ENCODE data around the gene RAB40A.

RAB40A gene, protein sequence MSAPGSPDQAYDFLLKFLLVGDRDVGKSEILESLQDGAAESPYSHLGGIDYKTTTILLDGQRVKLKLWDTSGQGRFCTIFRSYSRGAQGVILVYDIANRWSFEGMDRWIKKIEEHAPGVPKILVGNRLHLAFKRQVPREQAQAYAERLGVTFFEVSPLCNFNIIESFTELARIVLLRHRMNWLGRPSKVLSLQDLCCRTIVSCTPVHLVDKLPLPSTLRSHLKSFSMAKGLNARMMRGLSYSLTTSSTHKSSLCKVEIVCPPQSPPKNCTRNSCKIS

DNA sequence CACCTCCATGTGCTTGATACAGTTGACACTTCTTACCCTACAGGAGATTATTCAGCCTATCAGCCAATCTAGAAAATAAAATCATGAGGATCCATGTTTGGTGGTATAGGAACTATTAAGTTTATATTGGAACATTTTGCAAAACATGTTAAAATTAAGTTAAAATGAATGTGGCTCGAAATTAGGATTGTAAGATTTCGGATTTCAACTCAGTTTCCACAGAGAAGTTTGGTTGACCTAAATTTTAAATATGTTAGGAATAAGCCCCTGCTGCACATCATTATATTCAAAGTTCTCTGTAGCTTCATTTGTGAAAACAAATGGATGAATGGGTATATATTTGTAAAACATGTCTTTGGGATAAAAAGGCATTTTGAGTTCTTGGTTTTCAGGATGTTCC, at the start of gene RAB40A:
Gene RAB40A, minus strand, starts transcription at position 101 of the 400 bp plus-strand sequence. CDS start 18,733 bp downstream, outside the sequence.
- no peak for DNase-seq

DNA sequence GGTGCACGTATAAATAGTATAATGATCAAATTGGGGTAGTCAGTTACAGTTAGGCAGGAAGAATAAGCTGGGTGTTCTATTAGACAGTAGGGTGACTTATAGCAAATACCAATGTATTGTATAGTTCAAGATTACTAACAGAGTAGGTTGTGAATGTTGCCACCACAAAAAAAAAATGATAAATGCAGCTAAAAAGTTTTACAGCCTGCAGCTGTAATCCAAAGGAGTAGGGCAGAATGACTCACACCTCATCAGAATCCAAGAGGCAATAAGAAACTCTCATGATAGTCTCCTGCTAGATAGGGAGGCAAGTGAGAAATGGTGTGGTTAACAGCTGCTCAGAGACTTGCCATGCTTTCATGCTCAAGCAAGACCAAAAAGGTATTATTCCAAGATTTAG, 46.5 kb upstream of the RAB40A start:
- DNase-seq, result no peak

DNA sequence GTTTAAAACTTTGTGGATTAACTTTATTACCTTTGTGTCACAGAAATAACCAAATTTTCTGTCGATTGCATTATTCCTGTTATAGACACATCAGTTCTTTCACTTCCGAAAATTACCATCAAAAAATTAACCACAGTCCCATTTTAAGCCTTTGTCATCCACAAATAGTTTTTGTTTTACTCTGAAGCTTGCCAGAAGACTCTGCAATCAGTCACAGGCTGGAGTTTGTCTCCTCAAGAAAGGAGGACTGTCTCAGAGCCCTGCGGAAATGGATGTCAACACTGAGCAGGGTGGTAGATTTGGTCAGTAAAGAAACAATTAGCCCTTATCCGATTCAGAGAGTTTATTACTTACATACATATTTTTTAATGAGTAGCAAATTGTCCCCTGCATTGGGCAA, 45.9 kb upstream of the RAB40A start:
- no peak for DNase-seq

DNA sequence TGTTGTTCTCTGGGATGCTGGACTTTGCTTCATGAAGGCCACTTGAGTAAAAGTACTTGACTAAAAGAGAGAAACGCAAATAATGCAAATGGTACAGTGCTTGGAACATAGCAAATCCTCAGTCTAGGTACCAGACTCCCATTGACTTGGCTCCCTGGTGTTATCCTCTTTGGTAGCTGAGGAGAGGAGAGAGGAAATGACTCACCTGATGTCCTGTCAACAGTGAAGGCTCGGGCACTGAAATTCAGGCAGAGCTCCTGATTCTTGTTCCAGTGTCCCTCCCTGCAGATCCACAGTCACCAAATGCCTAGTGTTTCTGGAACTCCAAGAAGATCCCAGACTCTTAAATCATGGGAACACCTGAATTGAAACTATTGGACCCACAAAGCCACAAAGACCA, 43.5 kb upstream of the RAB40A start:
- DNase-seq, result no peak

DNA sequence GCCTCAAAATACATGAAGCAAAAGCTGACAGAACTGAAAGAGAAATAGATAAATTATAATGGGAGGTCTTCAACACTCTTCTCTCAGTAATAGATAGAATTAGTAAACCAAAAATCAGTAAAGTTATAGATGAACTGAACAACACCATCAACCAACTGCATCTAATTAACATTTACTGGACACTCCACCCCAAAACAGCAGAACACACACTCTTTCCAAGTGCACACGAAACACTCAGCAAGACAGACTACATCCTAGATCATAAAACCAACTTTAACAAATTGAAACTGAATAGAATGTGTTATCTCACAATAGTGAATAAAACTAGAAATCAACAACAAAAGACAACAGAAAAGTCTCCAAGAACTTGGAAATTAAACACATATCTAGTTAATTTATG, 41.0 kb upstream of the RAB40A start:
- no peak for DNase-seq

DNA sequence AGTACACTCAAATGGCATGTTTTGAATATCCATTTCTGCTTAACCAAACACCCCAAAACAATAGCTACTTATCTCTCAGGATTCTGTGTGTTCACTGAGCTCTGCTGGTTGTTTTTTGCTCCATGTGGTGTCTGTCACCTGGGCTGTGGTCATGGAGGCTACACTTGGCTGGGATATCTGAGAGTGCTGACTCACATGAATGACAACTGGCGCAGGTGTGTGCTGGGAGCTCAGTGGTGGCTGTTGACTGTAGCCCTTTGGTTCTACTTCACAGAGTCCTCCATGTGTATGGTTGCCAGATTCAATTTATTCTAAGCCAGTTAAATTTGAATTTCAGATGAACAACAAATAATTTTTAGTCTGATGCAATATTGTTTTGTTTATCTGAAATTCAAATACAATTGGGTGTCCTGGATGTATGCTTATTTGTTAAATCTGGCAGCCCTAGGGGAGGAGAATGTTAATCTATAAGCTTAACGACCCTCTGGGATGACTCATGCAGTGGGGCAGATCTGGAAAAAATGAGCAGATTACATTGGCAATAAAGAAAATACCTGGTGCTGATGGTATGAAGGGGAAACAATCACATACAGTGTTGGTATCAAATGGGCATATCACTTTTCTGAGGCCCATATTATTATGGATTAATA, 37.8 kb upstream of the RAB40A start:
- DNase-seq, result no peak

DNA sequence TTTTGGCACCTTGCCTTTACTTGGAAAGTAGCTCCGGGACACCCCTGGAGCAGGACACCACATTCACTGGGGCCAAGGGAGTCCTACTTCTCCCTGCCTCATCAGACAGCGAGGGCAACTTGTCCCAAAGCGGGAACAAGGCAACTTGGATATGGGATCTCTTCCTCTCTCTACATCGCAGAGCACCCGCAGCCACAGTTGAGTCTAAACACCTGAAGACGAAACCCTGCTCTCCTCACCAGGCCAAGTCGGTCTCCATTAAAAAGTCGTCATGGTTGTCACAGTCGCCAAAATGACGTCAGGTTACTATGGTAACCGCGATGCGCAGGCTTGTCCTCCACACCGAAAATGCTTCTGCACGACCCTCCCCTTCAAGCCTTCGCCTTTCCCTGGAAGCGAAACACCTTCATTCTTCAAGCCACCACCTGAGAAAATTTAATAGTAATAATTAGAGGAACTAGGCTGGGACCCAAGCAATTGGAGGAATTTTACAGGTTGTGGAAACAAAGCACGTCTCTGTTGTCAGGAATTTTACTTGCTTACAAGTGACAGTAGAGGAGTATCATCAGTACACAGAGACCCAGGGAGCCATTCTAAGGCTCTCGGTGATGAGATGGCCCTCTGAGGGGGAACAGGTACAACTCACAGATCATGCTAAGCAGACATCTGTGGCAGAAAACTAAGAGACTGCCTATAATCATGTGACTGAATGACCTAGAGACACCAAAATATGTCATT, 35.6 kb upstream of the RAB40A start:
- peak; percentile 16 to 45 for DNase-seq

DNA sequence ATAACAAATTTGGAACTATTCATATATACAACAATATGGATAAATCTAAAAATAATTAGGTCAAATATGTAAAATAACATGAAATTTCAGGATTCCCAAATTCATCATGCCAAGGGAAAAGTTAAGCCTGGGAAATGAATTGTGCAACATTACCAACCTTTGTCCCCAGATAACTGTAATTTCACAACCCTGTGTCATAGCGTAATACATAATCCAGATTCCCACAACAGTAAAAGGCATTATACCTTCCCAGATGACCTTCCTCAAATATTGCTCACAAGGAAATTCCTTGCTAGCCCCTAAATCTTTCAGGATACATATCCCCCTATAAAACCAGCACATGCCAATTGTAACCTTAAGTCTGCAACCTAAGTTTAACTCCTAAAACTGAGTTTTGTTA, 32.9 kb upstream of the RAB40A start:
- DNase-seq, result no peak

DNA sequence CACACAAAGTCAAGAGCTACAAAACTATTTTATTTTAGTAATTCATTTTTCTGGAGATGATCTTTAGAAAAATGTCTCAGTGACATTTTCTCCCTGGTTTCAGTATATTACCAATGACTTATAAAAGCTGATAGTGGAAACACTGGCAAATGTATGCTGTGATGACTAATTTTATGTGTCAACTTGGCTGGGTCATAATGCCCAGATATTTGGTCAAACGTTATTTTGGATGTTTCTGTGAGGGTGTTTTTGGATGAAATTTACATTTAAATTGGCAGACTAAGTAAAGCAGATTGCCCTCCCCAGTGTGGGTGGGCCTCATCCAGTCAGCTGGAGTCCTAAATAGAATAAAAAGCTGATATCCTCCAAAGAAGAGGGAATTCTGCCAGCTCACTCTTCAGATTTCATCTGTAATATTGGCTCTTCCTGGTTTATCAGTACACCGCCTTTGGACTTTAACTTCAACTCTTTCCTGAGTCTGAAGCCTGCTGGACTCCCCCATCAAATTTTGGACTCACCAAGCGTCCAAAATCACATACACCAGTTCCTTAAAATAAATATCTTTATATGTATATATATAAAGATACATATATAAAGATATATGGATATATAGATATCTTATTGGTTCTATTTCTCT, 31.2 kb upstream of the RAB40A start:
- no peak for DNase-seq

DNA sequence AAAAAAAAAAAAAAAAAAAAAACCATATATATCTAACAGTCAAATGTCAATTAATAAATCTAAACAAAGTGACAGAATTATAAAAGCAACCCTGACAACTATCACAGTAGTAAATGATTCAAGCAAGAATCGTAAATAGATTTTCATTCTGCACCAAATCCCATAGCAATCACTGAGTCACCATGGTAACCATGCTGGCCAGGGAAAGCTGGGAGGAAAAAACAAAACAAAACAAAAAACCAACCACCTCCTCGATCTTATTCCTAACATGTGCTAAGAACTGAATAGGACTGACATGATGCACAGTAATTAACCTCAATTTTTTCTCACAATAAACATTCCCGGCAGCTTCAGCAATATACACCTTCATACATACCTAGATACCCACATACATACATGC, 30.6 kb upstream of the RAB40A start:
- DNase-seq, result no peak

DNA sequence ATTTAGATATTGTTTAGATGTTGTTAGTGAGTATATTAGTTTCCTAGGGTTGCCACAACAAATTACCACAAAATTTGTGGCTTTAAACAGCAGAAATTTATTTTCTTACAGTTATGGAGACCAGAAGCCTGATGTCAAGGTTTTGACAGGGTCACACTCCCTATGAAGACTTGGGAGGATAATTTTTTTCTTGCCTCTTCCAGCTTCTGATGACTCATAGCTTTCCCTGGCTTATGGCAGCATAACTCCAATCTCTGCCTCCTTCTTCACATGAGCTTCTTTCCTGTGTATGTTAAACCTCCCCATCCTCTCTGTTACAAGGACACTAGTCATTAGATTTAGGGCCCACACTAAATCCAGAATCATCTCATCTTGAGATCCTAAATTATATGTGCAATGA, 20.9 kb upstream of the RAB40A start:
- no peak for DNase-seq

DNA sequence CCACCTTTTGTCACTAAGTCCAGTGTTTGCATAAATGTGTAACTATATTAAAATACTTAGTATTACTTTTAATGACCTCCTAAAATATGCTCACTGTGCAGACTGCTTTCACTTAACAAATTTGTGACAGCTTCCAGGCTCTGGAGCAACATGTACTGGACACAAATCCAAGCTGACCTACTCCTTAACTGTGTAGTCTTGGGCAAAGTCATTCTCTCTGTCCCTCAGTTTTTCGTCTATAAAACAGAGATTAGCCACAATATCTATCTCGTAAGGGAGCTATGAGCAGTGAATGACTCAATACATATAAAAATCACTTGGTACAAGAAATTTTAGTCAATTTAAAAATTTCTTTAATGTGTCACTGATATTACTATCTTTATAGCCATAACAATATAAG, 20.4 kb upstream of the RAB40A start:
- no peak for DNase-seq

DNA sequence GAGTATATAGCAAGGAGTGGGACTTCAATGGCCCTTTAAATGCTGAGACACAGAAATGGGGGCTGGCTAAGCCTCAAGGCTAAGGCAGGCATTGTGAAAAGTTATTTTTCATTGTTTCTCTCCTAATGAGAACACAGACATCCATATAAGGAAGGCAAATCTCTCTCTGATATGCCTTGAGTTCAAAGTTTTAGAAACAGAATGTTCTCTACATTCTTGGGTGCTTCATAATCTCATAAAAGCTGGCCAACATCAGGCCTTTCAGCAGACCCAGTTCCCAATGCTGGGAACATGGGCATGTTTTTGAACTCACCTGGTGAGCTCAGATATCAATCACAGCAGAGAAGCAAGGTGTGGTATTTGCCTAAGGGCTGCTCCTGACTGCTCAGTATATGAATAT, 19.4 kb upstream of the RAB40A start:
- DNase-seq, result no peak

DNA sequence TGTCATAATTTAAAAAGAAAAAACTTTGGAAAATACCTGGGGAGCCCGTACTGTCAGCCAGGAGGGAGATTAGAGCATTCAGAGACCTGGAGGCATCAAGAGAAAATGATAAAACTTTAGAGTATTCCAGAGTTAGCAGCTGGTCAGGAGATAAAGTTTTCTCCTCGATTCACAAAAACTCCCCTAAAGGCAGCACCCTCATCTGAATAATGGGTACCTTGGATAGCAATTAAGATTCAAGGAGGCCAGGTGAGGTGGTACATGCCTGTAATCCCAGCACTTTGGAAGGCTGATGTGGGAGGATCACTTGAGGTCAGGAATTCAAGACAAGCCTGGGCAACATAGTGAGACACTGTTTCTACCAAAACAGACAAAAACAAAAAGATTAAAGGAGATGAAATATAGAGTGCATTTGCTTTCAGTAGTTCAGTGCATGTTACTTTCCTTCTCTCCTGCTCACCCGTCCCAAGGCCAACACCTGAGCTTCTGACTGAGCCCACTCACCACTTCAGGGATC, 18.6 kb upstream of the RAB40A start:
- no peak for DNase-seq

DNA sequence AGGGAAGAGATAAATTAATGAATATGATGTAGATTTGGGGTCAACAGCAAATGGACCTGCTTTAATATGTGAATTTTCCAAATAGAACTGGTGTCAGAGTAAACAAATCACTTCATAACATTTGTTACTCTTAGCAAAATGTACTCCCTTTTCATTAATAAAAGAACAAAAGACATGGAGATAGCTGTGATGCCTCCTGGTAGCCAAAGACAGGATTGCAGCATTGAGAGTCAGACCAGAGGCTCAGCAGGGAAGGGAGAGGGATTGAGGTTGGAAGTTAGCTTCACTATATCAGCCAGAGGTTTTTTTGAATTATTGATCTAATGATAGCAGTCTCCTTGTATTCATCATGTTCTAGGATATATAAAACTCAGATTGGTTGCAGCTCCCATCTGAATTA, 17.4 kb upstream of the RAB40A start:
- DNase-seq, result no peak

DNA sequence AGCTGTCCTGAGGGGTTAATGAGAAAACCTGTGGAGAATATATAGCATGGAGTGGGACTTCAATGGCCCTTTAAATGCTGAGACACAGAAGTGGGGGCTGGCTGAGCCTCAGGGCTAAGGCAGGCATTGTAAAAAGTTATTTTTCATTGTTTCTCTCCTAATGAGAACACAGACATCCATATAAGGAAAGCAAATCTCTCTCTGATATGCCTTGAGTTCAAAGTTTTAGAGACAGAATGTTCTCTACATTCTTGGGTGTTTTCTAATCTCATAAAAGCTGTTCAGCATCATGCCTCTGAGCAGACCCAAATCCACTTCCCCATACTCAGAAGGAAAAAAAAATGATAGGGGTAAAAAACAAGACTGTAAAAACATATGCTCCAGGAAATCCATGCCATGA, 16.8 kb upstream of the RAB40A start:
- no peak for DNase-seq

DNA sequence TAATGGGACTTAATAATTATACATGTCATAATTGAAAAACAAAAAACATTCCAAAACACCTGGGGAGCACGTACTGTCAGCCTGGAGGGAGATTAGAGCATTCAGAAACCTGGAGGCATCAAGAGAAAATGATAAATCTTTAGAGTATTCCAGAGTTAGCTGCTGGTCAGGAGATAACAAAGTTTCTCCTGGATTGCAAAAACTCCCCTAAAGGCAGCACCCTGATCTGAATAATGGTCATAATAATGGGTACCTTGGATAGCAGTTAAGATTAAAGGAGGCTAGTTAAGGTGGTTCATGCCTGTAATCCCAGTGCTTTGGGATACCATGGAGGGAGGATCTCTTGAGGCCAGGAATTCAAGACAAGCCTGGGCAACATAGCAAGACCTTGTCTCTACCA, 15.9 kb upstream of the RAB40A start:
- DNase-seq, result no peak

DNA sequence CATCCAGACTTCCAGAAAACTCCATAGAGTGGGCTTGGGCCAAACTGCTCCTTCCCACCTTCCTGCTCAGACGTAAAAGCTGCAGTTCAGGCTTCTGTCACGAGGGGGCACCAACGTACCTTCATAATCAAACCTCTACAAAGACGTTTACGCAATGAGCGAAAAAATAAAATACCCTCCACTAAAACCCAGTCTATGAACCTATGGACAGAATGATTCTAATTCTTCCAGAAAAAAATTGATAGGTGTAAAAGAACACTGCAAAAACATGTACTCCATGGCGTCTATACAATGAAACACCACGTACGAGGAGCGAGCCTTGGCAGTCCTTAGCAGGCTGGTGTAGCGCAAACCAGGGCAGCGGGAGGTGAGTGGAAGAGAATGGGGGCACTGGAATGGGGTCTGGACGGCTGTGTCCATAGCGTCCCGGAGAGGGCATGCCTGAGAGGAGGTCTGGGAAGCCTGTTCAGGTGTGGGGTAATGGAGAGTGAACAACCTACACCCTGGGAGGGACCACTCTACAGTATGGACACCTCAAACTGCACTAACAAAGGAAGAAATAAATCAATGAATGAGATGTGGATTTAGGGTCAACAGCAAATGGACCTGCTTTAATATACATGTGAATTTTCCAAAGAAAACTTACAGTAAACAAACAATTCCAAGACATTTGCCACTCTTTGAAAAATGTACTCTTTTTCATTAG, 14.4 kb upstream of the RAB40A start:
- DNase-seq, result peak; percentile 52 to 60

DNA sequence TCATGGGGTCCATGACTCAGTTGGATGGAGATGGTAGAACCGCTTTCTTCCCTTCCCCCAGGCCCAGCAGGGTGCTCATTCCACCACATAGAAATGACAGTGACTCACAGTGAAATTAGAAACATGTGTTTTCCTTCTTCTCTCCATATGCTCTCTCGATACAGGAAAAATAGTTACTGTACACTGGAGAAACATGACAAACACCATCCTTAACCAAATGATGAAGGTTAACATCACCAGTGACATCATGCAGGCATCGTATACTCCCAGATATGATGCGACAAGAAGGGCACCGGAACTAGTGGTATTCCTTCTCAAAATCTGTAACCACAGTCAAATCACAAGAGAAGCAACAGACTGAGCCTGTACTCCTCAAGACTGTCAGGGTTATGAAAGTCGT, 11.7 kb upstream of the RAB40A start:
- DNase-seq, result no peak

DNA sequence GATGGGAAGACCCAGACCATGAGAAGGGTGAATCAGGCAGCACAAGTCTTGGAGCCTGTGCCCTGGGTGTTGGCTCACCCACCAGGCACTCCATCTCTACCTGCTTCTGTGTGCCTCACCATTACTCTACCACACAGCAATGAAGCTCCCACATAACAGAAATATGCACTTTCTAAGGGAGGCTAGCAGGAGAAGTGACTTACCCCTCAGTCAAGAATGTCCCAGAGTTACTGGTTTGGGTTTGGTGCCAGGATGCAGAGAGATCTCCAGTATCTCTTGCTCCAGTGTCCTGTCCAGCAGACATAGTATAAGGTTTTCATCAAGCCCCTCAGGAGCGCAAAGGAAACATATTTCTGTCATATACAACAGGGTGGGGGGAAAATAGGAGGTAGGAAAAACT, 11.3 kb upstream of the RAB40A start:
- DNase-seq, result no peak

DNA sequence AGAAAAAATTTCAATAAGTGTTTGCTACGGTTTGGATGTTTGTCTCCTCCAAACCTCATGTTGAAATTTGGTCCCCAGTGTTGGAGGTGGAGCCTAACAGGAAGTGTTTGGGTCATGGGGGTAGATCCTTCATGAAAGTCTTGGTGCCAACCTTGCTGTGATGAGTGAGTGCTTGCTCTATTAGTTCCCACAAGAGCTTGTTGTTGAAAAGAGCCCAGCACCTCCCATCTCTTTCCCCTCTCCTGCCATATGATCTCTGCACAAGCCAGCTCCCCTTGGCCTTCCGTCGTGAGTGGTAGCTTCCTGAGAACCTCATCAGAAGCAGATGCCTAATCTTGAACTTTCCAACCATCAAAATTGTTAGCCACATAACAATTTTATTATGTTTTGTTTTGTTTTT, 10.3 kb upstream of the RAB40A start:
- no peak for DNase-seq

DNA sequence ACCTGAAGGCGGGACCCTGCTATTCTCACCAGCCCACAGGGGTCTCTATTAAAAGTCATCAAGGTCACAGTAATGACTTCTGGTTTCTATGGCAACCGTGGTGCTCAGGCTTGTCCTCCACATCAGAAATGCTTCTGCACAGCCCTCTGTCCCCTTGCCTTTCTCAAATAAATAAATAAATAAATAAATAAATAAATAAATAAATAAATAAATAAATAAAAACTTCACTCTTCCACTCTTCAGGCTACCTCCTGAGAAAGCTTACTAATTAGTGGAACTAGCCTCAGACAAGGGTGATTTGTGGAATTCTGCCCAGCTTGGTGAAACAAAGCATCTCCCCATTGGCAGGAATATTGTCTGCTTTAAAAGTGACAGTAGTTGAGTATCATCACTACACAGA, 5.5 kb upstream of the RAB40A start:
- no peak for DNase-seq

DNA sequence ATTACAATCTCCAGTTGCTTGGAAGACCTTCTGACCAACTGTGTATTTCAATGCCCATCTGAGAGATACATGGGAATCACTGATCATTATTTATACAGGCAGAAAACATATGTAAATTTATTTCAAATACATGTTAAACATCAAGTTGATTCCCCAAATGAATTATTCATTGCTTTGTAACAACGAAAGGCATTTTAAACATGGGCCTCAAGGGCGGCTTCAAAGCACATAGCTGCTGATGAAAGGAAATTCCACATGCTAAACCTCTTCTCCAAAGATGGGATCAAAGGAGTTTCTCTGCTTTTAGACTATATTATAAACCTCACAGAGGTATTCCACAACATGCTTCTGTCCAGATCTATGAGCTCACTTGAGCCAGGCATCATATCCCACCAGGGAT, 4.3 kb upstream of the RAB40A start:
- no peak for DNase-seq

Data from hippocampal formation (tissue), 2 donors.